ENCODE results near the gene UBTF. TPM values are rescaled to one million over a fixed set of nuclear protein-coding genes. Genes with fewer than 3 reads are reported as not detected.

The UBTF gene
- total and polyA plus RNA-seq, 9 of the 15 experiments (the other 6 are each of a cell fraction or from before 2014, with no cell fraction given): 1.2 to 113 (median 83.6) TPM

- Histone ChIP-seq H3K27ac (ENCODE audit: extremely low read depth, low read depth, low read length) (no peak overlapping the region), H3K4me2 (ENCODE audit: insufficient read depth, low read length) (no peak overlapping the region), H3K9me3 (replicated peaks; ENCODE audit: control insufficient read depth, insufficient read depth, low read depth, low read length) (no peaks in the 10 kb centered on the region), H2AFZ (ENCODE audit: low read depth, low read length) (no peak overlapping the region), H3K27me3 (ENCODE audit: control insufficient read depth in 2 of 2, insufficient read depth in 2 of 2, low read length in 2 of 2) (no peaks in the 10 kb centered on the region), H3K4me1 (replicated peaks in 1 of 2; ENCODE audit: control insufficient read depth in 2 of 2, insufficient read depth in 2 of 2, low read length in 2 of 2) (peaks cover 13 to 23% of the 10 kb centered on the region in 2 experiments), H3K4me3 (no peak overlapping the region), H3K9ac (ENCODE audit: insufficient read depth in 1 of 2, low read depth in 2 of 2, low read length in 2 of 2) (peak overlapping the region in 1 of 2 experiments; percentile 49; a peak in 1 of 4 replicates), H3K9me1 (ENCODE audit: control insufficient read depth, insufficient read depth, low read length) (no peaks in the 10 kb centered on the region), H3K79me2 (ENCODE audit: control insufficient read depth, insufficient read depth, low read length) (peaks cover 59% of the 10 kb centered on the region), H3K36me3 (ENCODE audit: control insufficient read depth, insufficient read depth, low read length) (peaks cover 36% of the 10 kb centered on the region), H4K20me1 (replicated peaks; ENCODE audit: control insufficient read depth, insufficient read depth, low read length) (0 out of 2 replicates have a peak, but pooled peaks cover 3% of the 10 kb centered on the region)
- in situ Hi-C loops (cut with MboI): no loop called here
- ATAC-seq (no peak), FAIRE-seq (peak; percentile 40), DNase-seq (ENCODE audit: extremely low read depth in 1 of 4, low spot score in 3 of 4) (no peak)
- BruUV-seq (replicated peaks): no TSS peak
- ChIA-PET POLR2A (interaction anchor here (0.6 to 4.5 kb wide), 3 partner anchors 11 to 148 kb away, joined by 3 to 35 read pairs (median 5); no protein-coding TSS in a partner anchor), CTCF (ENCODE audit: low intra/inter-chr PET ratio) (no interaction called here)
- WGBS (ENCODE audit: insufficient coverage, low coverage, missing lambda C conversion rate): 75% methylated on average over 8 of the region's 8 CpGs
- intact Hi-C loops (cut with micrococcal nuclease): no loop called here
- no peak for TF ChIP-seq POLR2B (IDR thresholded peaks at IDR 0.05; ENCODE audit: low read depth, partially characterized antibody)
- TF ChIP-seq ATF1 (CRISPR knock-in tag; IDR thresholded peaks at IDR 0.05): no peak
- no peak for TF ChIP-seq ATF1 (tag; IDR thresholded peaks at IDR 0.05)
- TF ChIP-seq SRSF7 (optimal IDR thresholded peaks at IDR 0.05; ENCODE audit: low read depth, low read length): no peak
- TF ChIP-seq NCOA4 (IDR thresholded peaks at IDR 0.05; ENCODE audit: partially characterized antibody): no peak
- no peak for TF ChIP-seq FOXJ3 (CRISPR knock-in tag; IDR thresholded peaks at IDR 0.05)
- TF ChIP-seq ZNF644 (tag; IDR thresholded peaks at IDR 0.05; ENCODE audit: low read depth): no peak
- TF ChIP-seq TRIM25 (IDR thresholded peaks at IDR 0.05; ENCODE audit: borderline replicate concordance): no peak
- peak; percentile 33; the same call in 1 of the 2 replicates for TF ChIP-seq ZNF507 (tag; conservative IDR thresholded peaks at IDR 0.05)
- TF ChIP-seq TAF15 (IDR thresholded peaks at IDR 0.05; ENCODE audit: low read depth, low read length): no peak
- TF ChIP-seq CEBPB (tag; IDR thresholded peaks at IDR 0.05): peak; percentile 89
- TF ChIP-seq MAFK (IDR thresholded peaks at IDR 0.05; ENCODE audit: low read length): no peak
- peak; percentile 44 for TF ChIP-seq ATF3 (IDR thresholded peaks at IDR 0.05)
- TF ChIP-seq ATF3 (CRISPR knock-in tag; conservative IDR thresholded peaks at IDR 0.05): no peak
- TF ChIP-seq NCOA2 (IDR thresholded peaks at IDR 0.05; ENCODE audit: partially characterized antibody in 2 of 2): no peak
- TF ChIP-seq FOXO4 (CRISPR knock-in tag; IDR thresholded peaks at IDR 0.05): no peak
- no peak for TF ChIP-seq LCOR (CRISPR knock-in tag; IDR thresholded peaks at IDR 0.05)
- no peak for TF ChIP-seq HDAC8 (tag; IDR thresholded peaks at IDR 0.05)
- no peak for TF ChIP-seq JUN (IDR thresholded peaks at IDR 0.05; ENCODE audit: borderline replicate concordance, low read depth, low read length)
- TF ChIP-seq JUN (CRISPR knock-in tag; IDR thresholded peaks at IDR 0.05; ENCODE audit: borderline replicate concordance): no peak
Observed at GRCh38 chr17:44184212-44184810, 35.2 kb downstream of the UBTF start.

Data from K562 (cell line).